HG02840 (cell line): ENCODE data around the gene THSD1.
A peak's percentile ranks its signal among the peaks of the same experiment; 100 is the strongest.
"Not testable (repeated sequence)": the region's sequence is repeated elsewhere in the genome, so short reads cannot be mapped to it uniquely, and the experiment has no call there.

ENCODE experiments used
- ATAC-seq: cut with Tn5 transposase; IDR thresholded peaks from one replicate; pipeline ENCODE4 v1.9.1; 2021; ENCODE audit warnings: mild to moderate bottlenecking, moderate library complexity, moderate number of reproducible peaks; ENCODE audit not compliant: unreplicated experiment, low FRiP score

THSD1 gene

DNA sequence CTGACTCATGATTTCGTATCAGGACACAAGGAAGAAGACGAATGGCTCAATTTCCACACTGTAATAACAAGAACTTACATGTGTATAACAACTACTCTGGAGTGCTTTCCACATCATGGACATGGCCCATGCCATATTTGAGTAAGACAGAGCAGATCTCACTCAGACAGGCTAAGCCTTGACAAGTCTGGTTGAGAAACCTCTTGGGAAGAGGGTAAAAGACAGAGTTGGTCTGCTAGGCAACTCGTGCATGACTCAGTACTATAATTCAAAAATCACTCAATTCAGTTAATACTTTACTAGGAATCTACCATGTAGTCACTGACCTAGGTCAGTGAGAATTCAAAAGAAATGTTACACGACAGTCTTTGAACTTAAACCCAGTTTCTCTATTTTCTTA is 5.7 kb upstream of the THSD1 start:
- peak; percentile 96 for ATAC-seq

DNA sequence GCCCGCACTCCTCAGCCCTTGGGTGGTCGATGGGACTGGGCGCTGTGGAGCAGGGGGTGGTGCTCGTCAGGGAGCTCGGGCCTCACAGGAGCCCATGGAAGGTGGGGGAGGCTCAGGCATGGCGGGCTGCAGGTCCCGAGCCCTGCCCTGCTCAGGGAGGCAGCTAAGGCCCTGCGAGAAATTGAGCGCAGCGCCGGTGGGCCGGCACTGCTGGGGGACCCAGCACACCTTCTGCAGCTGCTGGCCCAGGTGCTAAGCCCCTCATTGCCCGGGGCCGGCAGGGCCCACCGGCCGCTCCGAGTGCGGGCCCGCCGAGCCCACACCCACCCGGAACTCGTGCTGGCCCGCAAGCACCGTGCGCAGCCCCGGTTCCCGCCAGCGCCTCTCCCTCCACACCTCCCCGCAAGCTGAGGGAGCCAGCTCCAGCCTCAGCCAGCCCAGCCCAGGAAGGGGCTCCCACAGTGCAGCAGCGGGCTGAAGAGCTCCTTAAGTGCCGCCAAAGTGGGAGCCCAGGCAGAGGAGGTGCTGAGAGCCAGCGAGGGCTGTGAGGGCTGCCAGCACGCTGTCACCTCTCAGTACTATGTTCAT is 2.2 kb upstream of the THSD1 start:
- not testable (repeated sequence) for ATAC-seq

DNA sequence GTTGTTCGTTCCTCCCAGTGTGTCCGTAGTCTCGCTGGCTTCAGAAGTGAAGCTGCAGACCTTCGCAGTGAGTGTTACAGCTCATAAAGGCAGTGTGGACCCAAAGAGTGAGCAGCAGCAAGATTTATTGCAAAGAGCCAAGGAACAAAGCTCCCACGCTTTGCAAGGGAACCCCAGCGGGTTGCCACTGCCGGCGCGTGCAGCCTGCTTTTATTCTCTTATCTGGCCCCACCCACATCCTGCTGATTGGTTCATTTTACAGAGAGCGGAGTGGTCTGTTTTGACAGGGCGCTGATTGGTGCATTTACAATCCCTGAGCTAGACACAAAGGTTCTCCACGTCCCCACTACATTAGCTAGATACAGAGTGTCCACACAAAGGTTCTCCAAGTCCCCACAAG is 1.5 kb upstream of the THSD1 start:
- not testable (repeated sequence) for ATAC-seq

DNA sequence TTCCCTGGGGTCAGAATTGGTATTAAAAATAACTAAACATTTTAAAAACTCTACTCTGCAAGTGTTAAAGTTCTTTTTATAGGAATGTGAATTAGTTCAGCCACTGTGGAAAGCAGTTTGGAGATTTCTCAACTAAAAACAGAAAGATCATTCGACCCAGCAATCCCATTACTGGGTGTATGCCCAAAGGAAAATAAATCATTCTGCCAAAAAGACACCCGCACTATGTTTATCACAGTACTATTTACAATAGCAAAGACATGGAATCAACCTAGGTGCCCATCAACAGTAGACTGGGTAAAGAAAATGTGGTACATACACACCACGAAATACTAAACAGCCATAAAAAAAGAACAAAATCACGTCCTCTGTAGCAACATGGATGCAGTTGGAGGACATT is 657 bp upstream of the THSD1 start:
- no peak for ATAC-seq

DNA sequence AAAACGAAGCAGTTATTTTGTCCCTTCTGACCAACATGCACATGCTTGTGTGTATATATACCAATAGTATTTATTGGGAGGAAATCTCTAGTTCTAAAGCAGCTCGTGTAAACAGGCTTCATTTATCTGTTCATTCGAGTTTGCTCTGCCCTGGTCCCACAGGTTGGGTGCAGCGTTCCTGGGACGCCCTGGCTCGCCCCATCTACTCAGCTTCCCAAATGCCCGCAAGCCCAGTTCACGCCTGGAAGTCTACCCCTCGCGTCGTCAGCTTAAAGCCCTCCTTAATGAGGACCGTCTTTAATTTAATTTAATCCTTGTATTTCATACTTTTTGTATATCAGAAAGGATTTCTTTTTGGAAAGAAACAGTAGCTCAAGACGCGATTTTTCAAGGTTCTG is 604 bp downstream of the THSD1 start:
- no peak for ATAC-seq

DNA sequence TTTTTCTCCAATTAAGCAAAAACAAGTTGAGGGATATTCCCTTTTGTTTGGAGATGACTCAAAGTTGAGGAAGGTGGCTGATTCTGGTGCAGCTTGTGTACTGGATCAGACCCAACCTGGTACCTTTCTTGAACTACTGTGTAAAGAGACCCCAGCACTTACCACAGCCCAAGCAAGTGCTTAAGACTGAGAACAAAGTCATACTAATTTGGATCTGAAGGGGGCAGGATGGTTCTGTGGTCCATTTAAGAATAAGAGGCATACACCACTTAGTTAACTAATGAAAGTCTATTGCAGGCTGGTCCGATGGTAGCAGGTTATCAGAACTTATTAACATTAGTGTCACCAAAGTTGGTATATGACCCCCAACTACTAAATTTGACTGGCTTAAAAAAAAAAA is 6.3 kb downstream of the THSD1 start:
- ATAC-seq: no peak

DNA sequence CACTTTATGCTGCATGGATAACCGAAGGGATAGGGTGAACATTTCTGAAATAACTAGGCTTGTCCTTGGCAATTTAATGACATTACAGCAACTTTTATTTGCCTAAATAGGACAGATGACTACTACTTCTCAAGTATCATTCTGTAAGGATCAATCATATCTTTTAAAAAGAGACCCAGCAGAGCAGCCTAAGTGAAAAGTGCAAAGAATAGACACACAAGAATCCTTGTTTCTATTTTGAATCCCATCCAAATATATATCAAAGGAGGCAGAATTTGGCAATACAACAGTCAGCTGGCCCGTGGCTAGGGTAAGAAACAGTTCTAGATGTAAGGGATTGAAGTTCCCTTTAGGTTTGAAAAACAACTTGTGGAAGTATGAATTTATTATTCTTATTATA is 6.9 kb downstream of the THSD1 start:
- no peak for ATAC-seq

DNA sequence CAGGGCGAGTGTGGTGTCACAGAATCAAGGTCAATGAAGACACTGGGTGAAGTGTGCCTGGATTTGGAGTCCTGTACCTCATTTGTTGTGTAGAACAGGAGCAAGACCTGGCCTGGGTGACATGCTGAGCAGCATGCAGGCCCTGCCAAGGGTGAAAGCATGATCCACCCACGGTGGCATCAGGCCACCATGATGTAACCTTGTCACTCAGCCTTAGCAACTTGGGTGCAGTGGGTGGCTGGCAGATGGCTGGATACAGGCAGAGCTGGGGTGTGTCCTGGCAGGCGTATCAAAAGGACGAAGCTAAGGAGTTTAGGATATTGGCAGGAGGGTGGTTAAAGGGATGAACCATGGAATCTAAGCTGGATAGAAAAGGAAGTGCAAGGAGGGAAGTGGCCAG is 10.3 kb downstream of the THSD1 start:
- ATAC-seq: no peak

DNA sequence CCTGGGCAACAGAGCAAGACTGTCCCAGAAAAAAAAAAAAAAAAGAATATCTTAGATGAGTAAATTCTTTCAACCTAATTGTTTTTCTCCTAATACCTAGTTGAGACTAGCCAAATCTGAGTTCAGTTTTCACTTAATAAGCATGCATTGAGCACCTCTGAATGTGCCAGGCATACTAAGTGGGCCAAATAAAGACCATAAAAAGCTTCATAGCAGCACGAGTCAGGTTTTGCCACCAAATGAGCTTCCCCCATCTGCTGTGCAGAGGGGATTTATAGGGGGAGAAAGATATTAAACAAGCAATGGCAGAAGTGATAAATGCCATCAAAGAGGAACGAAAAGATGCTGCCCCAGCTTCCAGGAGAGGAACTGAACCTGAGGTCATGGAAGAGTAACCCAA is 11.4 kb downstream of the THSD1 start:
- ATAC-seq: no peak

DNA sequence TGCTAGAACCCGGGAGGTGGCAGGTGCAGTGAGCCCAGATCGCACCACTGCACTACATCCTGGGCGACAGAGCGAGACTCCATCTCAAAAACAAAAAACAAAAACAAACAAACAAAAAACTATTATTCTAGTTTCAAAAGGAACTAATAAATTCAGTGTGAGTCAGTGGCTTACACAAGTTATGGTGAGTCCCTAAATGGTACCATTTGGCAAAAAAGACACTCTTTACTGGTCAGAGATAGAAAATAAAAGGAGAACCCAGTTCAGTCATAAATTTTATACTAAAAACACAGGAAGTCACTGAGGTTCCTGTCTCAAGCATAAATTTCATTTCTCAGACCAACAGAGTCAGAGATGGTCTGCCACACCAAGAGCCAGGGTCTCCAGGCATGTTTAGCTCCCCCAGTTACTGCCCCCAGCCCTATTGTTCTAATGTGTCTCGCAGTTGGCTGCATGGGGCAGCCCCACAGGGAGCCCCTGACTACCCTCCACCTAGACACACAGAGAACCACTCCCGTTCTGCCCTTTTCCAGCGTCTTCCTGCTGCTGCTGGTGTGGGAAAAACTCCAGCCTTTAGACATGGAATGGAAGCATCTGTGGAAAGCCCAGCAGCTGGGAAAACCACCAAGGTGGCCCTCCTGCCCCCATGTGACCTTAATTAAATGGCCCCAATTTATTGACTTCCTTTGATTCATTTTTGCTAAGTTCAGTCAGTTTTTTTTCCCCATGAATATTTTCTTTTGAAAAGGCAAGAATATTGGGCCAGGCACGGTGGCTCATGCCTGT is 12.2 kb downstream of the THSD1 start:
- ATAC-seq: no peak

DNA sequence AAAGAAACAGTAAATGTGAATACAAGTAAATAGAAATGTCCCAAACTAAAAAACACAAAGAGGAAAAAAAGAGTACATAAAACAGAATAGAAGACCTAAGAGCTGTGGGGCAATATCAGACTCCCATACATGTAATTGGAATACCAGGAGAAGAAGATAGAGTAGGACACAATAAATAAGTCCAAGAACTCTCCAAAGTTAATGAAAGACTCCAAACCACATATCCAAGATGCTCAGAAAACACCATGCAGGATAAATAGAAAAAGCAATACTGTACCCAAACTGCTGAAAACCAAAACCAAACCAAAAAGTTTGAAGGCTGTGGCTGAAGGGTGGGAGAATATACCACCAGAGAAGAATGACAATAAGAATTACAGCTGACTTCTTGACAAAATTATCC is 18.3 kb downstream of the THSD1 start:
- ATAC-seq: no peak

DNA sequence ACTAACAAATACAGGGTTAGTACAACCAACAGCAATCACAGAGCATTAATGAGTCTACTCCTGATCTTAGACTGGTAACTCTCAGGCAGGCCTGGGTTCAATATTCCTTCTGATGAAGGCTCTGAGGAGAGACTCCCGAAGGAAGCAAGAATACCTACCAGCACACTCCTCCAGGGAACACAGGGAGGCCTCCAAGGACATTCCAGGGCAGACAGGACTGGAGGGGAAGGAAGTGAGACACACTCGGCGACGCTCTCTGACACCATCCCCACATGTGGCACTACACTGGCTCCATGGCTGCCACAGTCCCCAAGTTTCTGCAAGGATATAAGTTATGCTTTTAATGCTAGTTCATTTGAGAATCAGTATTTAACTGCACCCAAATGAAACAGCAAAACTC is 20.1 kb downstream of the THSD1 start:
- no peak for ATAC-seq

DNA sequence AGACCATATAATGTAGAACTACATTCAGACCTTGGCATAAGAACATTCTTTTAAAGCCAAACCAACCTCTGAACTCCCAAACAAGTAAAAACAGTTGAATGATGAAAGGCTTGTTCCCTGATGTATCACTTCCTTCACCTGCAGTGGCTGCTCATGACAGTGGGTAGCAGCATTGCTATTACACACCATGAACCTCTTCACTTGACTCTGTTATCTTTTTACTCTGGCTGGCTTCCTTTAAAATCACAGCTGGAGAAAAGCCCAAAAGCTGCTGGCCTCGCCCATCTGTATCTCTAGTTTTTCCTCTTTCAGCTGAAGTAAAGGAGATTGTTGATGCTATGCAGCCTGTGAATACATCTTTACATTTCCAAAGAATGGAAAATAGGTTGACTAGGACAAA is 22.6 kb downstream of the THSD1 start:
- ATAC-seq: no peak

DNA sequence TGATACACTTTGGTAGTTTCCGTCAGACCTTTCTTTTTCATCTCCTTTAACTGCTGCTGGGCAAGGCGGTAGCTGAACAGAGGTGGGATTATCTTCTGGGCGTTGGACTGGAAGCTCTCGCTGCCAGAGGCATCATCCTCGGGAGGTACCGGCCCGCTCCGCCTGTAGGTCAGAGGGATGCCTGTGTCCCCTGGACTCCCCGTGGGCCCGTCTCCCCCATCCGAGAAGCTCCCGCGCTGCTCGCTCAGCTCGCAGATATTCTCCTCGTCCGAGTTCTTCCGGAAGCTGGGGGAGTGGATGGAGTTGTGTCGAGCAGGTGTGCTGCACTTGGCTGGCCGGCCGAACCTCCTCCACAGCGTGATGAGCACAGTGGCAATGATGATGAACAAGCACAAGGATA is 27.7 kb downstream of the THSD1 start:
- ATAC-seq: no peak

DNA sequence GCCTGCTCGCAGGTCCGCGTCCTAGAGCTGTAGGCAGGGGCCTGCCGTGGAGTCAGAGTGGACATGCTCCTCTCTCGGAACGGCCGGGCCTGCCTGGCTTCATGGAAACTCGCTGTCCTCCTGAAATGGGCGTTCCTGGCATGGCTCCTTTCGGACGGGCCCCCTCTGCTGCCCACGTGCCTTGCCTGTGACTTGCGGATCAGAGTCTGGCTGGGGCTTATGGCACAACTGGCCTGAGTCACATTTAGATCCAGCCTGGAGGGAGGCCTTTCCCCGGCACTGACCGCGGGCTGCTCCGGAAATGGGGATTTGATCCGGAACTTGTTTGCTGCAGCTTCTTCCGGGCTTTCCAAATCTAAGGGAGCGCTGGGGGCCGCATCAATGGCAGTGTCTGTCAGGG is 28.1 kb downstream of the THSD1 start:
- no peak for ATAC-seq

DNA sequence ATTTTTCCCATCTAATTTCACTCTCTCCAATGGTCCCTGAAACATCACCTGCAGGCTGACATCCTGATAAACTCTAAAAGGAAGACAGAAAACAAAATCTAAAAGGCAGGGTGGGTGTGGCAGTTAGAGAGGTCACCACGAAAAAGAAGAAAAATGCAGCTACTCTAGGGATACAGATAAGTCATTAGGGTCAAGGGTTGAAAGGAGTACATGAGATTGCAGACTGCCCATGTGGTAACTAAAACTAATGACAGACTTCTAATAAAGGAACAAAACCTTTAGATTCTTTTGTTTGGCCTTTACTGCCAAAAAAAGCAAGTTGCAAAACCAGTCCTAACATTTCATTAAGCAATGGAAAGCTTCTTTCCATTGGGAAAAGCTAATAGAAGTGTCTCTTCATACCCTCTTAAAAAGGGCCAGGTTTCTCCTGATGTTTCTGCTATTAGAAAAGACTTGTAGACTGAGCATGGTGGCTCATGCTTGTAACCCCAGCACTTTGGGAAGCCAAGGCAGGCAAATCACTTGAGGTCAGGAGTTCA is 31.0 kb downstream of the THSD1 start:
- no peak for ATAC-seq

DNA sequence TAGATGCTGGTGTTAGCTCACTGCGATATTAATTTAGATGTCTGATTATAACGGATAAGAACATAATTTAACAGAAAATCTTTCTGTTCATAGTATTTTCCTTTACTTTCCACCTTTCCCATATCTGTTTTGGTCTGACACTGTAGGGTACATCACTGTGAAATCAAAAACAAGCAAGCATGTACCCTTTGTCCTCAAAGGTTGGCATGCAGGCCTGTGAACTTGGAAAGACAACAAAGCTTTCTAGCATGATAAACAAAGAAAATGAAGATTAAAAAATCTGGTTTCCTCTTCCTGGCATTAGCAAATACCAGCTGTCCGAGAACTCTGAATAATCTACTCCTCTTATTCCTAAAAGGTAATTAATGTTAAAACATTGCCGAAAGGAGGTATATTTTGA is 31.6 kb downstream of the THSD1 start:
- no peak for ATAC-seq

DNA sequence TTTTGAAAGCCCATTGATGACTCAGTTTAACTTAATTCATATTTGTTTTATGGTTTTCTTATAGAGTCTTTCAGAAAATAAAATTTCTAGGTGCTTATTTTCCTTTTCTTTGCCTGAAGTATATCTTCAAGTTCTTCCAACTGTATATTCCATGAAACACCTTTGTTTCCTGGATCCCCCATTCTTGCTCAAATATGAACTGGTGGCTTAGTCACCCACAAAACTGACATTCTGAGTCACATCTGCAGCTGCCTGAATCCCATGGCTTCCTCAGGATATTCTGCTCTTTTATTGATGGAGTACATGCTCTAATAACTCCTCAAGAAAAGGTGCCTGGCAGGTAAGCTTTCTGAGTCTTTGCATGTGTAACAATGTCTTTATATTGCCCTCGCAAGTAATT is 32.7 kb downstream of the THSD1 start:
- not testable (repeated sequence) for ATAC-seq

DNA sequence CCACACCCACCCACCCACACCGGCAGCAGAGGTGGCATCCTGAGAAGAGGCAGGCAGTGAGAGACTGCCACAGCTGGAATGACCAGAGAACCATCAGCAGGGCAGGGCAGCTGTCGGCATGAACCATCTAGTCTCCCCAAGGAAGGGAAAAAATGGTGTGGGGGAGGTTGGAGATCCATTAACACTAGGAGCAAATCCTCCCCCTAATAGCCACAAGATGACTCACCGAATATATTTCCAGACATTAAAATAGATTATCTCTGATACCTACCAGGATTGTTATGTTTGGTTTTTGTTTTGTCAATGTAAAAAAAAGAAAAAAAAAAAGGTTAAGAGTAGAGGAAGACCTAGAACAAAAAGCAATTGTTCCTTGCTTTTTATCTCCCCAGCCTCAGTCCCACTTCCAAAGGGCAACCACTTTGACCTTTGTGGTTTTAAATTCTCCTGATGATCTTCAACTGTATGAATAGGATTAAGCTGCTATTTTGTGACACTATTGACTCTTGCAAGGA is 34.2 kb downstream of the THSD1 start:
- ATAC-seq: no peak

DNA sequence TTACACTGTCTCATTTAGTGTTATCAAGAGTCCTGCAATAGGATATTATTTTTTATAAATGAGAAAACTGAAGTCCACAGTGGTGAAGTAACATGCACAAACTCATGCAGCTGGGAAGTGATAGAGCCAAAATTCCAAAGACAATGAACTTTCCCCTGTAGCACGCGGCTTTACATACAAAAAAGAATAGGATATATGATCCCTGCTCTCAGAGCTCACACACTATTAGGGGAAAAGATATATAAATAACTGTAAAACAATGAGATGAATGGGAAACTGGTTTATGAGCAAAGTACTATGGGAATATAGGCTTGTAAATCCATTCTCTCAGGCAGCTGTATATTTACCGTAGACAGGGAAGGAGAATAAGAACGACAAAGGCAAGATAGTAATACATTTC is 39.7 kb downstream of the THSD1 start:
- ATAC-seq: no peak

DNA sequence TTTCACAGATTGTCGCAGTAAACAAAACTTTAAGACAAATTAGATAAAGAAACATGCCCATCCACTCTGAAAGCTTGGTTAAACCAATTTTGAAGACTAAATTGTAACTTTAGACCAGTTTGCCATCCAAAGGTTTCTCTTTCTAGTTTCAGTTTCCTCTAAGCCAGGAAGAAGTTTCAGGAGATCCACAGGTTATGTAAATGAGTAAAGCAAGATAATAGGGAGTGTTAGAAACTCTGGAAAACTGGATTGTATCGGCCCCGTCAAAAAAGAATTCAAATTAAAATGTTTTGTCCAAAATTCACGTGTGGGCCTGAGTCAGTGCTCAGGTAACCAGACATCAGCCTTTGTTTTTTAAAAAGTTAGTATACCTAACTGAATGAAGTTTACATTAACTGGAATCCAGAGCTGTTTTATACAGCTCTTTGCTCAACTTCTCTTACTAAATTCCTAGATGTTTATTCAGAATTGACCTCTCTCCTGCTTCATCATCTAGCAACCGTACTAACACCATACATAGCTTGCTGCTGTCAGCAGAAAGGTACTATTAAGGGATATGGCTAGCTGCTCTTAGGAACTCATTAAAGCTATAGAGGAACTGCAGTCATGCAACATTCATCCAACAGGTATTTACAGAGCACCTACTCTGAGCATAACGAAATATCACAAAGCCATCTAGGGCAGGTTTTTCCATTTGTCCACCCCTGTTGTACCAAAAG is 43.6 kb downstream of the THSD1 start:
- not testable (repeated sequence) for ATAC-seq
